ENCODE data around the gene DCTPP1.
A peak's percentile ranks its signal among the peaks of the same experiment; 100 is the strongest.

Gene DCTPP1

GRCh38 chr16:30416624-30417528 is 13.0 kb downstream of the DCTPP1 start:
- H2BK15ac ChIP-seq (ENCODE audit: low read depth, poor library complexity, severe bottlenecking) = peak overlapping the region; percentile 63
- H2BK12ac ChIP-seq (ENCODE audit: low read length in 2 of 2) = no peak overlapping the region
- no peak overlapping the region for H2BK120ac ChIP-seq (ENCODE audit: low read depth, low read length)
- H2BK5ac ChIP-seq (ENCODE audit: low read depth, low read length, poor library complexity, severe bottlenecking) = no peak overlapping the region
- no peak overlapping the region for H3K14ac ChIP-seq (ENCODE audit: low read length in 2 of 2)
- H3K23ac ChIP-seq (ENCODE audit: low read length in 2 of 2) = no peak overlapping the region
- 81% methylated on average over 18 of the region's 18 CpGs for WGBS
- H3K4ac ChIP-seq (ENCODE audit: low read depth in 1 of 2, low read length in 2 of 2) = no peak overlapping the region
- no peaks in the 10 kb centered on the region for H3K9me3 ChIP-seq (ENCODE audit: control insufficient read depth, low read length)
- H2AFZ ChIP-seq (ENCODE audit: low read depth, low read length) = peak overlapping the region; percentile 46
- peaks cover 19% of the 10 kb centered on the region for H3K4me1 ChIP-seq (ENCODE audit: control insufficient read depth, insufficient read depth, low read depth, low read length)
- no peak for DNase-seq
- H4K91ac ChIP-seq (ENCODE audit: low read length) = peak overlapping the region; percentile 72
- peak overlapping the region; percentile 60 to 74 for H3K4me3 ChIP-seq (ENCODE audit: insufficient read depth in 1 of 2, low read depth in 1 of 2, low read length in 2 of 2)
- peaks cover 21 to 42% of the 10 kb centered on the region in 2 experiments for H3K36me3 ChIP-seq (ENCODE audit: control insufficient read depth in 1 of 2, insufficient read depth in 2 of 2, low read depth in 1 of 2, low read length in 2 of 2)
- peak overlapping the region; percentile 74 for H3K4me2 ChIP-seq (ENCODE audit: low read length, poor library complexity, severe bottlenecking)
- H2AK5ac ChIP-seq (ENCODE audit: low read length, severe bottlenecking) = no peak overlapping the region
- H3K79me1 ChIP-seq (replicated peaks; ENCODE audit: low read length, poor library complexity, severe bottlenecking) = peaks cover 18% of the 10 kb centered on the region
- H3K18ac ChIP-seq (ENCODE audit: low read depth in 1 of 2, low read length in 2 of 2) = peak overlapping the region in 1 of 2 experiments; percentile 71
- no peak overlapping the region for H3K27ac ChIP-seq (ENCODE audit: low read length, poor library complexity, severe bottlenecking)
- peak overlapping the region; percentile 42 for H4K8ac ChIP-seq (ENCODE audit: low read length)
- peak overlapping the region; percentile 70 for H3K9ac ChIP-seq (ENCODE audit: low read length)
- no peaks in the 10 kb centered on the region for H3K27me3 ChIP-seq (ENCODE audit: control insufficient read depth in 1 of 2, insufficient read depth in 1 of 2, low read length in 2 of 2)

GRCh38 chr16:30416047-30416603 is 13.7 kb downstream of the DCTPP1 start:
- Histone ChIP-seq H2AK5ac (ENCODE audit: low read length, severe bottlenecking) (no peak overlapping the region), H4K91ac (ENCODE audit: low read length) (no peak overlapping the region), H3K4me2 (ENCODE audit: low read length, poor library complexity, severe bottlenecking) (no peak overlapping the region), H3K4me3 (ENCODE audit: insufficient read depth in 1 of 2, low read depth in 1 of 2, low read length in 2 of 2) (no peak overlapping the region), H3K9ac (ENCODE audit: low read length) (peak overlapping the region; percentile 22), H2BK5ac (ENCODE audit: low read depth, low read length, poor library complexity, severe bottlenecking) (no peak overlapping the region), H4K8ac (ENCODE audit: low read length) (no peak overlapping the region), H3K14ac (ENCODE audit: low read length in 2 of 2) (no peak overlapping the region), H3K4ac (ENCODE audit: low read depth in 1 of 2, low read length in 2 of 2) (no peak overlapping the region), H3K36me3 (ENCODE audit: control insufficient read depth in 1 of 2, insufficient read depth in 2 of 2, low read depth in 1 of 2, low read length in 2 of 2) (peaks cover 27 to 45% of the 10 kb centered on the region in 2 experiments), H3K23ac (ENCODE audit: low read length in 2 of 2) (no peak overlapping the region), H3K9me3 (ENCODE audit: control insufficient read depth, low read length) (no peaks in the 10 kb centered on the region), H3K27ac (ENCODE audit: low read length, poor library complexity, severe bottlenecking) (no peak overlapping the region), H2BK120ac (ENCODE audit: low read depth, low read length) (no peak overlapping the region), H3K27me3 (ENCODE audit: control insufficient read depth in 1 of 2, insufficient read depth in 1 of 2, low read length in 2 of 2) (no peaks in the 10 kb centered on the region), H3K18ac (ENCODE audit: low read depth in 1 of 2, low read length in 2 of 2) (no peak overlapping the region), H3K4me1 (ENCODE audit: control insufficient read depth, insufficient read depth, low read depth, low read length) (peaks cover 20% of the 10 kb centered on the region), H2AFZ (ENCODE audit: low read depth, low read length) (no peak overlapping the region), H3K79me1 (replicated peaks; ENCODE audit: low read length, poor library complexity, severe bottlenecking) (peaks cover 25% of the 10 kb centered on the region), H2BK15ac (ENCODE audit: low read depth, poor library complexity, severe bottlenecking) (no peak overlapping the region), H2BK12ac (ENCODE audit: low read length in 2 of 2) (no peak overlapping the region)
- no peak for DNase-seq
- WGBS = 95% methylated on average over 4 of the region's 4 CpGs

- H2BK120ac ChIP-seq (ENCODE audit: low read depth, low read length) = no peak overlapping the region
- H2BK5ac ChIP-seq (ENCODE audit: low read depth, low read length, poor library complexity, severe bottlenecking) = no peak overlapping the region
- H3K14ac ChIP-seq (ENCODE audit: low read length in 2 of 2) = no peak overlapping the region
- H2AFZ ChIP-seq (ENCODE audit: low read depth, low read length) = no peak overlapping the region
- no peak overlapping the region for H4K91ac ChIP-seq (ENCODE audit: low read length)
- peaks cover 28% of the 10 kb centered on the region for H3K79me1 ChIP-seq (replicated peaks; ENCODE audit: low read length, poor library complexity, severe bottlenecking)
- H2BK15ac ChIP-seq (ENCODE audit: low read depth, poor library complexity, severe bottlenecking) = no peak overlapping the region
- no peak overlapping the region for H3K27ac ChIP-seq (ENCODE audit: low read length, poor library complexity, severe bottlenecking)
- no peak overlapping the region for H3K18ac ChIP-seq (ENCODE audit: low read depth in 1 of 2, low read length in 2 of 2)
- no peaks in the 10 kb centered on the region for H3K27me3 ChIP-seq (ENCODE audit: control insufficient read depth in 1 of 2, insufficient read depth in 1 of 2, low read length in 2 of 2)
- H3K4ac ChIP-seq (ENCODE audit: low read depth in 1 of 2, low read length in 2 of 2) = no peak overlapping the region
- no peak overlapping the region for H3K9ac ChIP-seq (ENCODE audit: low read length)
- DNase-seq = no peak
- H2BK12ac ChIP-seq (ENCODE audit: low read length in 2 of 2) = no peak overlapping the region
- no peak overlapping the region for H3K23ac ChIP-seq (ENCODE audit: low read length in 2 of 2)
- H3K4me1 ChIP-seq (ENCODE audit: control insufficient read depth, insufficient read depth, low read depth, low read length) = peaks cover 25% of the 10 kb centered on the region
- no peaks in the 10 kb centered on the region for H3K9me3 ChIP-seq (ENCODE audit: control insufficient read depth, low read length)
- no peak overlapping the region for H3K4me3 ChIP-seq (ENCODE audit: insufficient read depth in 1 of 2, low read depth in 1 of 2, low read length in 2 of 2)
- 98% methylated on average over 3 of the region's 5 CpGs for WGBS
- no peak overlapping the region for H4K8ac ChIP-seq (ENCODE audit: low read length)
- no peak overlapping the region for H2AK5ac ChIP-seq (ENCODE audit: low read length, severe bottlenecking)
- H3K36me3 ChIP-seq (ENCODE audit: control insufficient read depth in 1 of 2, insufficient read depth in 2 of 2, low read depth in 1 of 2, low read length in 2 of 2) = peaks cover 30 to 46% of the 10 kb centered on the region in 2 experiments
- H3K4me2 ChIP-seq (ENCODE audit: low read length, poor library complexity, severe bottlenecking) = no peak overlapping the region
Observed at GRCh38 chr16:30414159-30414558, 15.7 kb downstream of the DCTPP1 start.

GRCh38 chr16:30413112-30413806 is 16.6 kb downstream of the DCTPP1 start:
- WGBS = 95% methylated on average over 5 of the region's 6 CpGs
- no peak overlapping the region for H3K4me3 ChIP-seq (ENCODE audit: insufficient read depth in 1 of 2, low read depth in 1 of 2, low read length in 2 of 2)
- H3K4ac ChIP-seq (ENCODE audit: low read depth in 1 of 2, low read length in 2 of 2) = no peak overlapping the region
- H2BK15ac ChIP-seq (ENCODE audit: low read depth, poor library complexity, severe bottlenecking) = no peak overlapping the region
- no peak overlapping the region for H2BK12ac ChIP-seq (ENCODE audit: low read length in 2 of 2)
- H4K91ac ChIP-seq (ENCODE audit: low read length) = no peak overlapping the region
- H2BK120ac ChIP-seq (ENCODE audit: low read depth, low read length) = no peak overlapping the region
- no peak overlapping the region for H2AFZ ChIP-seq (ENCODE audit: low read depth, low read length)
- H3K4me1 ChIP-seq (ENCODE audit: control insufficient read depth, insufficient read depth, low read depth, low read length) = peaks cover 28% of the 10 kb centered on the region
- no peak for DNase-seq
- no peak overlapping the region for H3K18ac ChIP-seq (ENCODE audit: low read depth in 1 of 2, low read length in 2 of 2)
- H3K23ac ChIP-seq (ENCODE audit: low read length in 2 of 2) = no peak overlapping the region
- no peak overlapping the region for H3K14ac ChIP-seq (ENCODE audit: low read length in 2 of 2)
- H3K79me1 ChIP-seq (replicated peaks; ENCODE audit: low read length, poor library complexity, severe bottlenecking) = peaks cover 26% of the 10 kb centered on the region
- no peak overlapping the region for H2BK5ac ChIP-seq (ENCODE audit: low read depth, low read length, poor library complexity, severe bottlenecking)
- H3K36me3 ChIP-seq (ENCODE audit: control insufficient read depth in 1 of 2, insufficient read depth in 2 of 2, low read depth in 1 of 2, low read length in 2 of 2) = peaks cover 29 to 46% of the 10 kb centered on the region in 2 experiments
- H3K4me2 ChIP-seq (ENCODE audit: low read length, poor library complexity, severe bottlenecking) = no peak overlapping the region
- peak overlapping the region; percentile 91 for H2AK5ac ChIP-seq (ENCODE audit: low read length, severe bottlenecking)
- peak overlapping the region; percentile 44 for H3K27ac ChIP-seq (ENCODE audit: low read length, poor library complexity, severe bottlenecking)
- peak overlapping the region; percentile 69 for H3K9ac ChIP-seq (ENCODE audit: low read length)
- no peaks in the 10 kb centered on the region for H3K27me3 ChIP-seq (ENCODE audit: control insufficient read depth in 1 of 2, insufficient read depth in 1 of 2, low read length in 2 of 2)
- H4K8ac ChIP-seq (ENCODE audit: low read length) = no peak overlapping the region
- H3K9me3 ChIP-seq (ENCODE audit: control insufficient read depth, low read length) = no peaks in the 10 kb centered on the region

Measured in mesenchymal stem cell (in vitro differentiated cells and primary cell).